IMR-90 (cell line): ENCODE measurements around the gene JCAD. TPM values are rescaled to one million over a fixed set of nuclear protein-coding genes. Genes with fewer than 3 reads are reported as not detected.

Experiments
- ATAC-seq: fragments of 200-7000 bp; cut with Tn5 transposase; 2 replicates; pipeline ENCODE4 v1.9.1; 2020; ENCODE audit warnings: low read depth, mild to moderate bottlenecking, moderate library complexity
- BruUV-seq: library from RNA; stranded (reverse); fragments of 400-500 nt; replicated peaks from 2 replicates; lab custom pipeline; 2021; lab: Mats Ljungman, UMichigan
- CTCF ChIA-PET: fragments of 300-600 bp; formaldehyde crosslinking; extraction: SDS; loops from one replicate; lab custom pipeline; 2021; ENCODE audit warnings: antibody characterized with exemption; lab: Yijun Ruan, JAX
- POLR2A ChIA-PET: fragments of 300-600 bp; sonication (Branson Sonifier 250); formaldehyde crosslinking; loops from one replicate; lab custom pipeline; 2022; ENCODE audit warnings: antibody characterized with exemption; ENCODE audit not compliant: unreplicated experiment; lab: Charles Lee
- DNase-seq: peaks from one replicate; pipeline ENCODE4 v3.0.0; 2013
- H2AFZ ChIP-seq: replicated peaks from 2 replicates; pipeline ENCODE3; 2013; ENCODE audit warnings: low read length, mild to moderate bottlenecking; ENCODE audit not compliant: poor library complexity
- H2AK5ac ChIP-seq: 2 replicates; pipeline ENCODE4 v1.6.1; 2013; ENCODE audit warnings: low read depth, low read length, inconsistent platforms
- H2AK9ac ChIP-seq: replicated peaks from 2 replicates; pipeline ENCODE3; 2013; ENCODE audit warnings: mild to moderate bottlenecking, low read depth, low read length, moderate library complexity; ENCODE audit not compliant: poor library complexity
- H2BK120ac ChIP-seq: 2 replicates; pipeline ENCODE4 v1.6.1; 2013; ENCODE audit warnings: low read depth, low read length, inconsistent platforms
- H2BK15ac ChIP-seq: 3 replicates; pipeline ENCODE4 v1.6.1; 2013; ENCODE audit warnings: low read depth, low read length, inconsistent platforms
- H2BK20ac ChIP-seq: 2 replicates; pipeline ENCODE4 v1.6.1; 2013; ENCODE audit warnings: low read depth, mild to moderate bottlenecking, inconsistent platforms, low read length, moderate library complexity
- H2BK5ac ChIP-seq: 2 replicates; pipeline ENCODE4 v1.6.1; 2013; ENCODE audit warnings: mild to moderate bottlenecking, low read depth, low read length, inconsistent platforms; ENCODE audit not compliant: poor library complexity, severe bottlenecking
- H3K14ac ChIP-seq: replicated peaks from 2 replicates; pipeline ENCODE4 v1.6.1; 2013; ENCODE audit warnings: low read depth, low read length, inconsistent platforms
- H3K18ac ChIP-seq: 2 replicates; pipeline ENCODE4 v1.6.1; 2013; ENCODE audit warnings: low read depth, low read length, control low read depth
- H3K23ac ChIP-seq: 2 replicates; pipeline ENCODE4 v1.6.1; 2013; ENCODE audit warnings: low read depth, low read length, inconsistent platforms
- H3K27ac ChIP-seq: 2 replicates; pipeline ENCODE4 v1.5.1; 2013; ENCODE audit warnings: mild to moderate bottlenecking, control low read depth, low read length; ENCODE audit not compliant: insufficient read depth
- H3K27me3 ChIP-seq: 2 replicates; pipeline ENCODE4 v1.6.1; 2013; ENCODE audit warnings: low read length; ENCODE audit not compliant: control insufficient read depth, insufficient read depth
- H3K36me3 ChIP-seq: 2 replicates; pipeline ENCODE4 v1.6.1; 2013; ENCODE audit warnings: low read length, mixed read lengths; ENCODE audit not compliant: control insufficient read depth, insufficient read depth
- H3K4ac ChIP-seq: 2 replicates; pipeline ENCODE4 v1.6.1; 2013; ENCODE audit warnings: low read depth, low read length, inconsistent platforms
- H3K4me1 ChIP-seq: 2 replicates; pipeline ENCODE4 v1.6.1; 2013; ENCODE audit warnings: low read length, mixed read lengths; ENCODE audit not compliant: control insufficient read depth, insufficient read depth
- H3K4me2 ChIP-seq: 2 replicates; pipeline ENCODE4 v1.6.1; 2013; ENCODE audit warnings: low read depth, mild to moderate bottlenecking, control low read depth, low read length, moderate library complexity
- H3K4me3 ChIP-seq: 2 replicates; pipeline ENCODE4 v1.5.1; 2013; ENCODE audit warnings: low read depth, mild to moderate bottlenecking, control low read depth, low read length, moderate library complexity; ENCODE audit not compliant: insufficient read depth
- H3K56ac ChIP-seq: 2 replicates; pipeline ENCODE4 v1.6.1; 2013; ENCODE audit warnings: low read length, inconsistent platforms; ENCODE audit not compliant: insufficient read depth; ENCODE audit errors: extremely low read depth
- H3K79me1 ChIP-seq, 2 experiments: 2 replicates each; pipeline ENCODE4 v1.6.1; 2013; ENCODE audit warnings: low read length in 2 of 2, inconsistent platforms in 1 of 2, low read depth in 1 of 2
- H3K9ac ChIP-seq: 2 replicates; pipeline ENCODE4 v1.6.1; 2013; ENCODE audit warnings: low read depth, low read length, control low read depth
- H3K9me1 ChIP-seq: 2 replicates; pipeline ENCODE4 v1.6.1; 2013; ENCODE audit warnings: low read length, inconsistent platforms; ENCODE audit not compliant: insufficient read depth
- H3K9me3 ChIP-seq: 2 replicates; pipeline ENCODE4 v1.6.1; 2013; ENCODE audit warnings: low read length; ENCODE audit not compliant: control insufficient read depth, insufficient read depth
- H4K20me1 ChIP-seq: 2 replicates; pipeline ENCODE4 v1.6.1; 2013; ENCODE audit warnings: low read length, inconsistent platforms; ENCODE audit not compliant: insufficient read depth
- H4K5ac ChIP-seq: 2 replicates; pipeline ENCODE4 v1.6.1; 2013; ENCODE audit warnings: mild to moderate bottlenecking, low read depth, low read length, control low read depth
- H4K8ac ChIP-seq, 2 experiments: 2 replicates each; pipeline ENCODE4 v1.6.1; 2013; ENCODE audit warnings: low read depth in 2 of 2, low read length in 2 of 2, control low read depth in 1 of 2, inconsistent platforms in 1 of 2
- H4K91ac ChIP-seq: 2 replicates; pipeline ENCODE4 v1.6.1; 2013; ENCODE audit warnings: low read depth, low read length, inconsistent platforms; ENCODE audit not compliant: insufficient read depth
- FOS ChIP-seq: fragments of 150-350 bp; IDR thresholded peaks from 2 replicates; pipeline ENCODE4 v1.6.1; 2016; ENCODE audit warnings: low read depth, low read length
- WGBS, 2 experiments: methylation state at CpG; one replicate each; pipeline versions ENCODE4 v1.1.5 to v1.1.7; 2013; ENCODE audit warnings: missing lambda C conversion rate in 2 of 2; ENCODE audit not compliant: insufficient read length in 1 of 2; ENCODE audit errors: extremely low coverage in 2 of 2; 5-methylcytosine and 5-hydroxymethylcytosine counted together
- dilution Hi-C: fragments of 300-500 bp; cut with HindIII; formaldehyde crosslinking; loops from one replicate; pipeline ENCODE4 v1.14.3; 2018; ENCODE audit warnings: low sequenced_read_pairs; ENCODE audit not compliant: unreplicated experiment
- in situ Hi-C: fragments of 300-500 bp; cut with MboI; formaldehyde crosslinking; loops from 3 replicates; pipeline ENCODE4 v1.14.3; 2019; ENCODE audit warnings: low sequenced_read_pairs, inconsistent platforms, mixed read lengths
- intact Hi-C: fragments of 100-400 bp; cut with micrococcal nuclease; formaldehyde crosslinking; loops from 2 replicates; pipeline ENCODE4 v1.10.0; 2022
- polyA plus RNA-seq, 3 experiments: library from polyadenylated mRNA; depleted of rRNA; stranded (reverse); fragments of >200 nt; gene quantifications; 2 replicates each; pipeline ENCODE4 v1.2.3, GENCODE V29; 2012; ENCODE audit warnings: low replicate concordance in 1 of 3
- total RNA-seq: library from RNA; depleted of rRNA; stranded (reverse); fragments of >200 nt; gene quantifications from 2 replicates; pipeline ENCODE4 v1.2.3, GENCODE V29; 2012

Gene JCAD
- total and polyA plus RNA-seq, 2 of the 4 experiments (the other 2 are of a cell fraction), result 15.9 to 16.8 TPM

GRCh38 chr10:30013757-30014156 lies 45.6 kb downstream of the JCAD start:
- WGBS, 2 experiments, result no CpG with 5 or more reads among the region's 5 CpGs
- 0 out of 2 replicates have a peak overlapping the region, but pooled peaks have one; percentile 16 for H3K14ac ChIP-seq

More at GRCh38 chr10:30013757-30014156, 45.6 kb downstream of the JCAD start:
- Histone ChIP-seq H3K56ac (no peak overlapping the region), H3K27ac (no peak overlapping the region), H3K23ac (peak overlapping the region; percentile 13; the same call in 1 of the 2 replicates), H3K36me3 (peaks cover 22% of the 10 kb centered on the region), H4K91ac (no peak overlapping the region), H3K9me1 (peaks cover 12% of the 10 kb centered on the region), H2AK5ac (peak overlapping the region; percentile 21; the same call in 1 of the 2 replicates), H3K9me3 (no peaks in the 10 kb centered on the region), H3K79me1 (peaks cover 13 to 39% of the 10 kb centered on the region in 2 experiments), H2BK5ac (no peak overlapping the region), H2AK9ac (no peak overlapping the region), H3K4me2 (no peak overlapping the region), H3K18ac (no peak overlapping the region), H4K8ac (no peak overlapping the region), H3K4ac (no peak overlapping the region), H4K20me1 (peaks cover 23% of the 10 kb centered on the region; the same call in 1 of the 2 replicates), H2AFZ (no peak overlapping the region), H3K9ac (no peak overlapping the region), H2BK15ac (no peak overlapping the region), H2BK120ac (no peak overlapping the region; the same call in 1 of the 2 replicates), H4K5ac (no peak overlapping the region), H3K27me3 (no peaks in the 10 kb centered on the region), H3K4me3 (no peak overlapping the region), H3K4me1 (peaks cover 20% of the 10 kb centered on the region), H2BK20ac (no peak overlapping the region)
- dilution Hi-C loops, result no loop called here
- intact Hi-C loops, result no loop called here
- BruUV-seq, result no TSS peak
- no peak for TF ChIP-seq FOS
- ATAC-seq (no peak), DNase-seq (peak; percentile 34)
- POLR2A ChIA-PET, result no interaction called here
- CTCF ChIA-PET, result no interaction called here
- in situ Hi-C loops, result no loop called here
